HL-60 (cell line): ENCODE data around the gene MATR3.

ENCODE experiments used
- CTCF ChIP-seq: IDR thresholded peaks from one replicate; pipeline ENCODE4 v1.5.1; 2011; ENCODE audit warnings: low read length, control low read depth, inconsistent platforms; ENCODE audit not compliant: insufficient read depth
- REST ChIP-seq: IDR thresholded peaks from 2 replicates; pipeline ENCODE4 v1.6.1; 2012; ENCODE audit warnings: low read depth; ENCODE audit not compliant: insufficient replicate concordance

- TF ChIP-seq CTCF (peak; percentile 38), REST (no peak)
Observed at GRCh38 chr5:139262742-139263445, 30.6 kb upstream of the MATR3 start.
